ENCODE results near the gene C1QTNF7. TPM values are rescaled to one million over a fixed set of nuclear protein-coding genes. Genes with fewer than 3 reads are reported as not detected.

Gene C1QTNF7
- total and polyA plus RNA-seq, 11 donors: 0.21 to 4.3 (median 0.94) TPM

GRCh38 chr4:15443371-15444160 is 15.7 kb downstream of the C1QTNF7 start:
- Histone ChIP-seq H3K4me3 (no peak overlapping the region), H3K27ac (no peak overlapping the region), H3K27me3 (no peaks in the 10 kb centered on the region), H3K36me3 (peaks cover 0 to 5% (median 0%) of the 10 kb centered on the region in 9 donors), H3K4me1 (no peaks in the 10 kb centered on the region), H3K9me3 (no peaks in the 10 kb centered on the region)
- ATAC-seq (no peak), DNase-seq (no peak)
- no peak for TF ChIP-seq POLR2A (IDR thresholded peaks at IDR 0.05)
- no peak for TF ChIP-seq CTCF (IDR thresholded peaks at IDR 0.05)
- intact Hi-C loops (cut with DNase I): no loop called here
- 58 to 73% (median 67%) methylated on average over 2 of the region's 2 CpGs for WGBS, 4 donors

GRCh38 chr4:15444276-15444675 is 16.4 kb downstream of the C1QTNF7 start:
- ATAC-seq (no peak), DNase-seq (no peak)
- H3K4me3 ChIP-seq: no peak overlapping the region
- intact Hi-C loops (cut with DNase I): no loop called here
- no peaks in the 10 kb centered on the region for H3K9me3 ChIP-seq
- H3K4me1 ChIP-seq: no peaks in the 10 kb centered on the region
- WGBS, 4 donors: 95 to 97% (median 96%) methylated on average over 7 of the region's 7 CpGs
- no peak overlapping the region for H3K27ac ChIP-seq
- no peaks in the 10 kb centered on the region for H3K27me3 ChIP-seq
- no peak for TF ChIP-seq CTCF (IDR thresholded peaks at IDR 0.05)
- TF ChIP-seq POLR2A (IDR thresholded peaks at IDR 0.05): no peak
- H3K36me3 ChIP-seq: peaks cover 0 to 5% (median 0%) of the 10 kb centered on the region in 9 donors

GRCh38 chr4:15444879-15445547 is 17.2 kb downstream of the C1QTNF7 start:
- Histone ChIP-seq H3K27ac (no peak overlapping the region), H3K9me3 (no peaks in the 10 kb centered on the region), H3K27me3 (no peaks in the 10 kb centered on the region), H3K4me1 (no peaks in the 10 kb centered on the region), H3K4me3 (no peak overlapping the region), H3K36me3 (peaks cover 0 to 5% (median 0%) of the 10 kb centered on the region in 9 donors)
- intact Hi-C loops (cut with DNase I): no loop called here
- no peak for TF ChIP-seq POLR2A (IDR thresholded peaks at IDR 0.05)
- DNase-seq (no peak), ATAC-seq (no peak)
- 76 to 81% (median 77%) methylated on average over 4 of the region's 4 CpGs for WGBS, 4 donors

- Histone ChIP-seq H3K4me1 (peaks cover 3 to 32% (median 20%) of the 10 kb centered on the region in 12 donors), H3K27ac (peak overlapping the region in 10 of 12 donors; percentile 6 to 63 (median 38)), H3K36me3 (no peaks in the 10 kb centered on the region), H3K4me3 (no peak overlapping the region), H3K9me3 (no peaks in the 10 kb centered on the region), H3K27me3 (no peaks in the 10 kb centered on the region)
- WGBS, 4 donors: 19 to 37% (median 34%) methylated on average over 1 of the region's 1 CpG
- intact Hi-C loops (cut with DNase I): loop anchor here in 3 of 10 donors (5.0 to 10.0 kb wide), 4 partner anchors 39 to 1797 kb away; no protein-coding TSS in a partner anchor
- DNase-seq: no peak
- no peak for TF ChIP-seq CTCF (IDR thresholded peaks at IDR 0.05)
- TF ChIP-seq POLR2A (IDR thresholded peaks at IDR 0.05): no peak
- ATAC-seq: peak; percentile 32 to 74 (median 42)
These were observed 23.5 kb downstream of the C1QTNF7 start for GRCh38 chr4:15451181-15451865.
